GM12878 (cell line): ENCODE results near the gene UIMC1. TPM values are rescaled to one million over a fixed set of nuclear protein-coding genes. Genes with fewer than 3 reads are reported as not detected.

Source experiments
- ATAC-seq: fragments of 200-7000 bp; cut with Tn5 transposase; 3 replicates; pipeline ENCODE4 v1.9.1; 2020; ENCODE audit warnings: mild to moderate bottlenecking, moderate library complexity
- BruUV-seq: library from RNA; stranded (reverse); fragments of 400-500 nt; replicated peaks from 2 replicates; lab custom pipeline; 2021; lab: Mats Ljungman, UMichigan
- CTCF ChIA-PET: fragments of 300-600 bp; sonication (Branson Sonifier 250); formaldehyde crosslinking; extraction: SDS; loops from one replicate; lab custom pipeline; 2021; ENCODE audit warnings: inconsistent platforms; lab: Yijun Ruan, JAX
- POLR2A ChIA-PET: fragments of 350-600 bp; formaldehyde crosslinking; extraction: SDS; loops from one replicate; lab custom pipeline; 2021; ENCODE audit warnings: inconsistent platforms; lab: Charles Lee
- RAD21 ChIA-PET: fragments of 300-600 bp; sonication (Branson Sonifier 250); formaldehyde crosslinking; loops from one replicate; lab custom pipeline; 2023; ENCODE audit warnings: antibody characterized with exemption; ENCODE audit not compliant: unreplicated experiment; lab: Charles Lee
- SMC1A ChIA-PET: fragments of 300-600 bp; sonication (Branson Sonifier 250); formaldehyde crosslinking; loops from one replicate; lab custom pipeline; 2023; ENCODE audit not compliant: unreplicated experiment, uncharacterized antibody; lab: Charles Lee
- DNase-seq: peaks from one replicate; pipeline ENCODE4 v3.0.0-alpha.2; 2011; ENCODE audit warnings: low read depth, low spot score
- FAIRE-seq: peaks from 3 replicates; lab custom pipeline; 2011; peaks lifted over from hg19 to GRCh38; lab: Jason Lieb, UNC
- H2AFZ ChIP-seq: 2 replicates; pipeline ENCODE4 v1.6.0; 2011; ENCODE audit warnings: low read depth, low read length, control low read depth; ENCODE audit not compliant: control insufficient read depth
- H3K27ac ChIP-seq: 2 replicates; pipeline ENCODE4 v1.5.1; 2011; ENCODE audit warnings: control low read depth; ENCODE audit not compliant: control insufficient read depth, insufficient read depth
- H3K27me3 ChIP-seq, 2 experiments: replicated peaks in 1 of 2; 2 replicates each; pipeline versions ENCODE4 v1.6.0 to v1.6.1; 2011; ENCODE audit warnings: low read length in 1 of 2; ENCODE audit not compliant: control insufficient read depth in 2 of 2, insufficient read depth in 2 of 2
- H3K36me3 ChIP-seq, 2 experiments: 2 replicates each; pipeline ENCODE4 v1.5.1; 2011; ENCODE audit warnings: low read length in 1 of 2; ENCODE audit not compliant: control insufficient read depth in 2 of 2, insufficient read depth in 2 of 2
- H3K4me1 ChIP-seq: 2 replicates; pipeline ENCODE4 v1.6.1; 2011; ENCODE audit warnings: mild to moderate bottlenecking, low read length, moderate library complexity, mixed read lengths; ENCODE audit not compliant: control insufficient read depth, insufficient read depth
- H3K4me2 ChIP-seq: 2 replicates; pipeline ENCODE4 v1.6.0; 2011; ENCODE audit warnings: control low read depth; ENCODE audit not compliant: control insufficient read depth, insufficient read depth
- H3K4me3 ChIP-seq: fragments of 200-600 bp; sonication (generic); 2 replicates; pipeline ENCODE4 v1.5.1; 2016
- H3K79me2 ChIP-seq: 2 replicates; pipeline ENCODE4 v1.6.0; 2011; ENCODE audit warnings: low read length; ENCODE audit not compliant: control insufficient read depth, insufficient read depth
- H3K9ac ChIP-seq: 2 replicates; pipeline ENCODE4 v1.8.0; 2011; ENCODE audit warnings: low read length, control low read depth, mixed read lengths; ENCODE audit not compliant: control insufficient read depth, insufficient read depth
- H3K9me3 ChIP-seq: replicated peaks from 3 replicates; pipeline ENCODE4 v1.5.1; 2011; ENCODE audit warnings: mild to moderate bottlenecking, low read length; ENCODE audit not compliant: control insufficient read depth, insufficient read depth
- H4K20me1 ChIP-seq: 2 replicates; pipeline ENCODE4 v1.6.0; 2011; ENCODE audit not compliant: control insufficient read depth, insufficient read depth
- WGBS: methylation state at CpG from one replicate; pipeline ENCODE4 v1.1.6; 2016; ENCODE audit warnings: low lambda C conversion rate; ENCODE audit not compliant: insufficient replicate concordance, insufficient coverage; ENCODE audit errors: missing lambda C conversion rate; 5-methylcytosine and 5-hydroxymethylcytosine counted together
- in situ Hi-C: fragments of 300-500 bp; cut with MboI; formaldehyde crosslinking; loops from 9 replicates; pipeline ENCODE4 v1.14.3; 2018; ENCODE audit warnings: mixed read lengths
- intact Hi-C: fragments of 100-400 bp; cut with micrococcal nuclease; formaldehyde crosslinking; loops from one replicate; pipeline ENCODE4 v1.14.2; 2022; ENCODE audit not compliant: unreplicated experiment
- polyA plus RNA-seq, 11 experiments: library from polyadenylated mRNA; depleted of rRNA in 4 of 11; unstranded in 6 of 11; stranded (reverse) in 5 of 11; fragments of >200 nt; fragmentation: Nextera tagmentation in 4 of 11; fragmentation: Illumina TruSeq in 1 of 11; extraction: Ambion mirVana in 4 of 11; extraction: Trizol in 1 of 11; gene quantifications; 1 replicate in 1 of 11; 2 replicates in 10 of 11; pipeline versions ENCODE4 v1.2.1 to v1.2.3, GENCODE V29; 2011 to 2016; ENCODE audit warnings: inconsistent platforms in 2 of 11, missing spikeins in 2 of 11, low read depth in 1 of 11
- total RNA-seq, 4 experiments: library from RNA; depleted of rRNA in 3 of 4; stranded (reverse); fragments of >200 nt in 3 of 4; fragmentation: Illumina TruSeq in 1 of 4; extraction: Trizol in 1 of 4; gene quantifications; 2 replicates each; pipeline versions ENCODE4 v1.2.1 to v1.2.3, GENCODE V29; 2013 to 2021
- TF ChIP-seq, protein P1 (sequence below): IDR thresholded peaks from 2 replicates; pipeline ENCODE4 v1.6.1; 2011; ENCODE audit warnings: borderline replicate concordance, low read depth, mild to moderate bottlenecking, moderate library complexity, low read length; ENCODE audit not compliant: insufficient read depth, poor library complexity, severe bottlenecking
- TF ChIP-seq, protein P2 (sequence below): fragments of 450-650 bp; IDR thresholded peaks from 2 replicates; pipeline ENCODE4 v1.6.1; 2016; ENCODE audit warnings: mild to moderate bottlenecking

The UIMC1 gene
- total and polyA plus RNA-seq, 10 of the 15 experiments (the other 5 are each of a cell fraction or from before 2014, with no cell fraction given) = 16.2 to 51.4 (median 32.7) TPM

DNA sequence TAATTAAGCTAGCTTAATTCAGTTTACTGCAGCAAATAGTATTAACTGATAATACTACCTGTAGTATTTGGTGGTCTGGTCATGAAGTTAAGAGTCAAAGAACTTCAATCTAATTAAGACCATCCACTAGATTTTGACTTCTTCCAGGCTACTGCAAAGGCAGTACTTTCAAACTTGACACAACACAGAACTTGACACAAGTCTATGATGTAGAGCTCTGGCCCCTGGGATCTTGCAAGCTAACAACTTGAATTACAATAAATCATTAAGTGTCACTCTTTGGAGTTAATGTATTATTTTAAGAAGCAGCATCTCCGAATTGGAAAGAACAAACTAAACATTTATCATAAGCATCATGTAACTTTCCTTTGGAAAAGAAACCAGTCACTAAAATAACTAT, 40.9 kb downstream of the UIMC1 start:
- no peak for ATAC-seq
- Histone ChIP-seq H3K27me3 (no peaks in the 10 kb centered on the region), H3K4me1 (no peaks in the 10 kb centered on the region), H3K27ac (no peak overlapping the region), H3K9me3 (no peaks in the 10 kb centered on the region), H2AFZ (no peak overlapping the region), H3K36me3 (peaks cover 6 to 31% of the 10 kb centered on the region in 2 experiments), H4K20me1 (no peaks in the 10 kb centered on the region), H3K4me3 (no peak overlapping the region), H3K9ac (no peak overlapping the region), H3K4me2 (no peak overlapping the region), H3K79me2 (no peaks in the 10 kb centered on the region; the same call in 1 of the 2 replicates)
- RAD21 ChIA-PET = interaction anchor here (1.8 kb wide), 1 partner anchor 14 kb away, joined by 3 read pairs; no protein-coding TSS in a partner anchor
- TF ChIP-seq, protein P1, sequence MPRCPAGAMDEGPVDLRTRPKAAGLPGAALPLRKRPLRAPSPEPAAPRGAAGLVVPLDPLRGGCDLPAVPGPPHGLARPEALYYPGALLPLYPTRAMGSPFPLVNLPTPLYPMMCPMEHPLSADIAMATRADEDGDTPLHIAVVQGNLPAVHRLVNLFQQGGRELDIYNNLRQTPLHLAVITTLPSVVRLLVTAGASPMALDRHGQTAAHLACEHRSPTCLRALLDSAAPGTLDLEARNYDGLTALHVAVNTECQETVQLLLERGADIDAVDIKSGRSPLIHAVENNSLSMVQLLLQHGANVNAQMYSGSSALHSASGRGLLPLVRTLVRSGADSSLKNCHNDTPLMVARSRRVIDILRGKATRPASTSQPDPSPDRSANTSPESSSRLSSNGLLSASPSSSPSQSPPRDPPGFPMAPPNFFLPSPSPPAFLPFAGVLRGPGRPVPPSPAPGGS = no peak
- TF ChIP-seq, protein P2, sequence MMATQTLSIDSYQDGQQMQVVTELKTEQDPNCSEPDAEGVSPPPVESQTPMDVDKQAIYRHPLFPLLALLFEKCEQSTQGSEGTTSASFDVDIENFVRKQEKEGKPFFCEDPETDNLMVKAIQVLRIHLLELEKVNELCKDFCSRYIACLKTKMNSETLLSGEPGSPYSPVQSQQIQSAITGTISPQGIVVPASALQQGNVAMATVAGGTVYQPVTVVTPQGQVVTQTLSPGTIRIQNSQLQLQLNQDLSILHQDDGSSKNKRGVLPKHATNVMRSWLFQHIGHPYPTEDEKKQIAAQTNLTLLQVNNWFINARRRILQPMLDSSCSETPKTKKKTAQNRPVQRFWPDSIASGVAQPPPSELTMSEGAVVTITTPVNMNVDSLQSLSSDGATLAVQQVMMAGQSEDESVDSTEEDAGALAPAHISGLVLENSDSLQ = no peak
- CTCF ChIA-PET = interaction anchor here (1.0 to 1.1 kb wide), 2 partner anchors 8 to 12 kb away, joined by 3 to 4 read pairs; no protein-coding TSS in a partner anchor
- POLR2A ChIA-PET = no interaction called here
- intact Hi-C loops = no loop called here
- BruUV-seq = no TSS peak
- SMC1A ChIA-PET = interaction anchor here (0.8 to 1.2 kb wide), 2 partner anchors 8 to 17 kb away, joined by 4 read pairs; no protein-coding TSS in a partner anchor
- FAIRE-seq = no peak
- WGBS = 96% methylated on average over 1 of the region's 1 CpG
- DNase-seq = no peak
- in situ Hi-C loops = no loop called here
